NCI-H1930 (cell line): Measurements from ENCODE around the gene HOTAIR.
A peak's percentile ranks its signal among the peaks of the same experiment; 100 is the strongest.

Experiments used
- DNase-seq, 2 experiments: peaks; one replicate each; lab custom pipeline; 2025; lab: John Stamatoyannopoulos, UW

Gene HOTAIR

GRCh38 chr12:53974084-53975063 is at the start of gene HOTAIR:
TSS of gene HOTAIR (minus strand) at chr12:53974954.
- no peak for DNase-seq

- DNase-seq: no peak
These were observed 49.4 kb upstream of the HOTAIR start for GRCh38 chr12:54024127-54024526.

- no peak for DNase-seq
These were observed 48.5 kb upstream of the HOTAIR start for GRCh38 chr12:54022960-54023884.

DNA sequence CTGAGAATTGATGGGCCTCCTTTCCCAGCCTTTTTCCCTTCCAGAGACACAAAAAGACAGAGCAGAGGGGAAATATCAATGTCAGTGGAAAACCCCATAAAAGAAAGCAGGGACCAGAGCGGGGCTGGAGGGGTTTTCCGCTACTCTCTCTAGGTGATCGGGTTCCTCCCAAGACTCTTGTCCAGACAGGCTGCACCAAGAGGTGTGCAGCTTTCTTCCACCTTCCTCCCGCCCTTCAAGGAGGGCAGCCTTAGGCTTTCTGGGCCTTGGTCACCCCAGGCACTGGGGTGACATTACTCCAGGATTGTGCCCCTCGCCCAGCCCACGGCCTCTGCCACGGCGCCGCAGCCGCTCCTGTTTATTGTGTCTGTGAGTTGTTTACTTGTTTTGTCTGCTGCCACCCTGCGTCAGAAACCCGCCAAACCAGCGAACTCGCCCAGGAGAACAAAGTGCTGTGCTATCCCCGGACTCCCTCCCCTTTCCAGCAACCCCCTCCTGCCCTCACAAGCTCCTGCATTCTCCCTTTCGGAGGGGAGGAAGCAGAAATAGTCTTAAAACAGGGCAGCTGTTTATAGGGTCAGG is 46.8 kb upstream of the HOTAIR start:
- DNase-seq: no peak

GRCh38 chr12:54020591-54021405 is 46.0 kb upstream of the HOTAIR start:
- DNase-seq: no peak

DNA sequence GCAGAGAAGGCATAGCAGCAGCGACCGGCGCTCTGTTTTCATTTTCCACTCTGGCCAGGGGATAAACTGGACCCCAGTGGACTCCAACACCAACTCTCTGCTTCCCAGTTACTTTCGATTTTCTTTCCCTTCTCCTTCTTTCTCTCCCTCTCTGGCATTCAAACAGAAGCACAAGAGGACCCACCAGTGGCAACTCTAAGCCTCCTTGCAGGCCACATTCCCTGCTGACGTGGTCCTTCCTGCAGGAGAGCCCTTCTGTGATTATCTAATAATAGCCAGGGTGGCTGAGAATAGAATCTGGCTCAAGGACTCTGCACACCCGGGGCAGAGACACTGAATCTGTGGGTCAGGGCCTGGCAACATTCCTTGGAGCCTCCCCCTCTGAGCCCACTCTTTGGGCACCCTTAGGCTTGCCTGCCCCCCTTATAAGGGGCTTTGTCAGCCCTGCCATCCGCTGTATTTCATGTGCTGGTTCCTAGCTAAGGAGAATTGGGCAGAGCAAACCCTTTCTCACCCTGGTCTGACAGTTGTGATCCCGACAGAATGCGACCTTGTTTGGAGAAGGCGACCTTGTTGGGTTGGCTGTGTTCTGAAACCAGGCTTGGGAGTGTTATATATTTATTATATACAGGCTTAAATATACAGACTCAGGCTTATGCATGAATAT is 45.3 kb upstream of the HOTAIR start:
- no peak for DNase-seq

DNA sequence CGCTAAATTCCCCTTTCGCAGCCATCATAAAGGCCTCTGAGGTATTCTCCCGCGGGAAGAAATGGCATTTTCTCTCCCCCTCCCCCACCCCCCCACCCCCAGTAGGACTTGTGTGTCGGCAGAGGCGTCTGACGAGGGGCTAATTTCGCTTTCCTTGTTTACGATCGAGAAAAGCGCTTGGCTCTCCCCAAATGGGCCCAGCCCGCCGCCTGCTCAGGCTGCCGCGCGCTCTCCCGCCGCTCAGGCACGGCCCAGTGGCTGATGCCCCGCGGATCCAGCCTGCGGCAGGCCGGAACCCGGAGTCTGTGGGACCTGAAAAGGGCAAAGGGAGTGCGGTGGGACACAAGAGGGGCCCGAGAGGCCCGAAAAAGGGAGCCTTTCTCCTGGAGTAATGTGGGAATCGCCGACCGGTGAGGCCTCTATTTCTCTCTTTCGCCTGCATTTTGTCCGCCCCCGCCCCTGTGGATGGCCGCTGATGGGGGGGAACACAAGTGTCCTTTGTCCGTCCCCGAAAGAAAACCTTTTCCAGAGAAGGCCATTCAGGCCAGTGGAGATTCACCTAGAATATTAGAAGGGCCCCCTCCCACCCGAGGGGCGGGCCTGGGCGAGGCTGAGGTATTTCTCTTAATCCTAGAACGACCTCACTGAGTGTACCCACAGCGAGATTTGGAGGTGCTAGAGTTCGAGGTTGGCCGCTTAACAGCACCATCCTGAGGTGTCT is 44.5 kb upstream of the HOTAIR start:
- no peak for DNase-seq

DNA sequence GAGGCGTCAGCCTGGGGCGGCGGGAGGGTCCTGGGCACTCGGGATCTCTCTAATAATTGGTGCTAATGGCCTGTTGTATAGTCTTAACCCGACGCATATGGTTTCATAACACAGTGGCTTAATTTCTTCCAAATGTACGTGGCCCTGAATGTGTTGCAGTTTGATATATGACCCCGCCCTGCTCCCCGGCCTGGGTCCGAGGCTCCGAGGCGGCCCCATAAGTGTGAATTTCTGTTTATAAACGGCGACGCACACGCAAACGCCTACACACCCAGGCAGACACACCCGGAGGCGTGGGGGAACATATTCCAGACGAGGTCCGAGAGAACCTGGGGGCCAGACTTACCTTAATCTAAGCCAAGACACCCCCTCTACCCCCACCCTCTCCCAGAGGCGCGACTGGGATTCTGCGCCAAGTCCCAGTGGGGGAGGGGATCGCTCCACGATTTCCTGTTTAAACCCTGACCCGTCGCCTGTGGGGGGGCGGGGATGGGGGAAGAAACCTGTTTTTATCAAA is 43.8 kb upstream of the HOTAIR start:
- DNase-seq: no peak

GRCh38 chr12:54017878-54018467 is 43.2 kb upstream of the HOTAIR start:
- peak; percentile 22 to 58 for DNase-seq

DNA sequence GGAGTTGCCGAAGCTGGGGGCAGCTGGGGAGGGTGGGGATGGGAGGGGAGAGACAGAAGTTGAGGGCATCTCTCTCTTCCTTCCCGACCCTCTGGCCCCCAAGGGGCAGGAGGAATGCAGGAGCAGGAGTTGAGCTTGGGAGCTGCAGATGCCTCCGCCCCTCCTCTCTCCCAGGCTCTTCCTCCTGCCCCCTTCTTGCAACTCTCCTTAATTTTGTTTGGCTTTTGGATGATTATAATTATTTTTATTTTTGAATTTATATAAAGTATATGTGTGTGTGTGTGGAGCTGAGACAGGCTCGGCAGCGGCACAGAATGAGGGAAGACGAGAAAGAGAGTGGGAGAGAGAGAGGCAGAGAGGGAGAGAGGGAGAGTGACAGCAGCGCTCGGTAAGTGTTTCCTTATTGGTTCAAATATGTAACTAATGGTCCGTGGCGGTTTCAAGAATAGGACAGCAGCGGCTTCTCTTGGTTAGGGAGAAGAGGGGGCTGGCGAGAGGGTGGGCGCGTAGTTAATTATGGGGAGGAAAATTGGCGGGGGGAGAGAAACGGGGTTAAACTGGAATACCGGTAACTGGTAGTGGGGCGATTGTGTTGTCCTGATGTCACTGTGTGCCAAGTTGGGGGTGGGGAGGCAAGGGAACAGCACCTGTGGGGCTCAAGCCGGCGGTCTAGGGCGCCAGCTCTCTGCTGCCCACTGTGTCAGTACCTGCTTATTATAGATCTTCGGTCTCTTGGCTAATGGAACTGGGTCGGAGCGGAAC is 42.5 kb upstream of the HOTAIR start:
- DNase-seq: no peak

- DNase-seq: no peak
These were observed 41.8 kb upstream of the HOTAIR start for GRCh38 chr12:54016478-54016964.

DNA sequence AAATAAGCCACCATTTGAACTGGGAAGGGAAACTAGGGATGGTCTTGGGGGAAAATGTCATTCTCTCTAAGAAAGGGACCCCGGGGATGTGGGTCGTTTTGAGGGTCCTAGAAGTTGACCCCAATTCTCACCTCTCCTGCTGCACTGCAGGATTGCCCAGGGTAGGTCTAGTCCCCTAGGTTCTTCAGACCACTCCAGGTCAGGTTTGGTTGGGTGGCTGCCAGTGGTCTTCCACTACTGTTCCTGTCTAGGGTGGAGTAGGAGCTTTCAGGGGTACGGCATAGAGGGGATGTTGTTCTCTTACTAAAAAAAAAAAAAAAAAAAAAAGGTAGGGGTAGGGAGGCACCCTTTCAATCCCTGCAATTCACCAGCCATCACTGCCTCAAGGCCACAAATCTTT is 41.3 kb upstream of the HOTAIR start:
- DNase-seq: no peak

GRCh38 chr12:54015018-54015931 is 40.5 kb upstream of the HOTAIR start:
- DNase-seq: no peak

- DNase-seq: no peak
These were observed 39.7 kb upstream of the HOTAIR start for GRCh38 chr12:54014377-54015017.

GRCh38 chr12:54012631-54013409 is 38.1 kb upstream of the HOTAIR start:
- DNase-seq: no peak
